ENCODE results near the gene HSD17B1.

Gene HSD17B1

DNA sequence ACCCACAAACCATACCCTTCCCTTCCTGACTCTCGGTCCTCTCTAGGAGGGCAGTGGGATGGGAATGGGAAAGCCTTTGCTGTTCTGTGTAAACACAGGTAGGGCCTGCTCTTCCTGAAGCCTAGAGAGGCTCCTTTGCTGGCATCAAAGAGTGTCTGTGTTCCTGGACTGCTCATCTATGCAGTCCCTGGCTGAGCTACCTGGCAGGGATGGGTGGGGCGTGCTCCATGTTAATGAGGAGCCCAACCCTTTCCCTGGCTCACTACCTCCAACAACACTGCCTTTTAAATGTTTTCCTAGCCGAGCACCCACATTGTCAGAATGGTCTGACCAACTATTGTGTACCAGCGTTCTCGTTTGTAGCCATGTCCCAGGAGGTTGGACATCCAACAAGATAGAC lies 43.3 kb upstream of the HSD17B1 start:
- no peaks in the 10 kb centered on the region for H3K9me3 ChIP-seq (ENCODE audit: control insufficient read depth, low read length)

DNA sequence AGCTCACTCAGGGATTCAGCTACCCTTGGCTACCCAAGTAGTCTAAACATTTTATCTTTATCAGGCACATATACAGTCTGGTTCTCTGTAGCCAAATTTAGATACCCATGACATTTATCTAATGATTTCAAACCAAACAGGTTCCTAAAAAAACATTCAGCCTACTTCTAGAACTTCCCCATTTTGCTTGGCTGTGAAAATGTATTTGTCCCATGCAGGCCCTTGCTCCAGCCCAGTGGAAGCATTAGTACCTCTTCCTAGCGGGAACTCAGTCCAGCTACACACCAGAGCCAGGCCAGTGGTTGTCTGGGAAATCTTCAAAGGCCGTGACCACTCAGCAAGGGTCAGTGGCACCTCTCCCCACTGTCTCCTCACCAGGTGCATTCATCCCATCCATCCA lies 42.9 kb upstream of the HSD17B1 start:
- DNase-seq, result no peak
- no peak overlapping the region for H2AFZ ChIP-seq (ENCODE audit: low read depth, low read length)
- no peaks in the 10 kb centered on the region for H3K27me3 ChIP-seq (ENCODE audit: control insufficient read depth in 1 of 2, insufficient read depth in 1 of 2, low read length in 2 of 2)
- no peak overlapping the region for H3K4me3 ChIP-seq (ENCODE audit: insufficient read depth in 1 of 2, low read depth in 1 of 2, low read length in 2 of 2)
- no peak overlapping the region for H3K14ac ChIP-seq (ENCODE audit: low read length in 2 of 2)
- H3K23ac ChIP-seq (ENCODE audit: low read length in 2 of 2), result no peak overlapping the region
- no peak overlapping the region for H2BK120ac ChIP-seq (ENCODE audit: low read depth, low read length)
- peaks cover 55 to 70% of the 10 kb centered on the region in 2 experiments for H3K36me3 ChIP-seq (ENCODE audit: control insufficient read depth in 1 of 2, insufficient read depth in 2 of 2, low read depth in 1 of 2, low read length in 2 of 2)
- no peak overlapping the region for H3K18ac ChIP-seq (ENCODE audit: low read depth in 1 of 2, low read length in 2 of 2)
- WGBS, result 100% methylated on average over 2 of the region's 2 CpGs
- H2BK12ac ChIP-seq (ENCODE audit: low read length in 2 of 2), result no peak overlapping the region
- no peak overlapping the region for H4K8ac ChIP-seq (ENCODE audit: low read length)
- H4K91ac ChIP-seq (ENCODE audit: low read length), result no peak overlapping the region
- H2BK5ac ChIP-seq (ENCODE audit: low read depth, low read length, poor library complexity, severe bottlenecking), result no peak overlapping the region
- H2AK5ac ChIP-seq (ENCODE audit: low read length, severe bottlenecking), result no peak overlapping the region
- H3K27ac ChIP-seq (ENCODE audit: low read length, poor library complexity, severe bottlenecking), result no peak overlapping the region
- H3K4me2 ChIP-seq (ENCODE audit: low read length, poor library complexity, severe bottlenecking), result no peak overlapping the region
- H3K4ac ChIP-seq (ENCODE audit: low read depth in 1 of 2, low read length in 2 of 2), result no peak overlapping the region
- H3K79me1 ChIP-seq (replicated peaks; ENCODE audit: low read length, poor library complexity, severe bottlenecking), result no peaks in the 10 kb centered on the region
- no peak overlapping the region for H3K9ac ChIP-seq (ENCODE audit: low read length)
- peaks cover 3% of the 10 kb centered on the region for H3K4me1 ChIP-seq (ENCODE audit: control insufficient read depth, insufficient read depth, low read depth, low read length)
- no peak overlapping the region for H2BK15ac ChIP-seq (ENCODE audit: low read depth, poor library complexity, severe bottlenecking)
- H3K9me3 ChIP-seq (ENCODE audit: control insufficient read depth, low read length), result no peaks in the 10 kb centered on the region

More for the DNA sequence above, 43.3 kb upstream of the HSD17B1 start:
- peaks cover 3% of the 10 kb centered on the region for H3K4me1 ChIP-seq (ENCODE audit: control insufficient read depth, insufficient read depth, low read depth, low read length)
- H3K4me3 ChIP-seq (ENCODE audit: insufficient read depth in 1 of 2, low read depth in 1 of 2, low read length in 2 of 2), result no peak overlapping the region
- H3K9ac ChIP-seq (ENCODE audit: low read length), result no peak overlapping the region
- H3K14ac ChIP-seq (ENCODE audit: low read length in 2 of 2), result no peak overlapping the region
- no peak overlapping the region for H4K91ac ChIP-seq (ENCODE audit: low read length)
- no peak overlapping the region for H2AK5ac ChIP-seq (ENCODE audit: low read length, severe bottlenecking)
- no peak overlapping the region for H2BK12ac ChIP-seq (ENCODE audit: low read length in 2 of 2)
- WGBS, result 96% methylated on average over 5 of the region's 5 CpGs
- no peak overlapping the region for H2BK5ac ChIP-seq (ENCODE audit: low read depth, low read length, poor library complexity, severe bottlenecking)
- no peak overlapping the region for H2BK120ac ChIP-seq (ENCODE audit: low read depth, low read length)
- H3K18ac ChIP-seq (ENCODE audit: low read depth in 1 of 2, low read length in 2 of 2), result no peak overlapping the region
- peaks cover 51 to 70% of the 10 kb centered on the region in 2 experiments for H3K36me3 ChIP-seq (ENCODE audit: control insufficient read depth in 1 of 2, insufficient read depth in 2 of 2, low read depth in 1 of 2, low read length in 2 of 2)
- H3K27ac ChIP-seq (ENCODE audit: low read length, poor library complexity, severe bottlenecking), result no peak overlapping the region
- no peak overlapping the region for H2BK15ac ChIP-seq (ENCODE audit: low read depth, poor library complexity, severe bottlenecking)
- H4K8ac ChIP-seq (ENCODE audit: low read length), result no peak overlapping the region
- H3K4ac ChIP-seq (ENCODE audit: low read depth in 1 of 2, low read length in 2 of 2), result no peak overlapping the region
- DNase-seq, result no peak
- no peaks in the 10 kb centered on the region for H3K79me1 ChIP-seq (replicated peaks; ENCODE audit: low read length, poor library complexity, severe bottlenecking)
- no peak overlapping the region for H2AFZ ChIP-seq (ENCODE audit: low read depth, low read length)
- no peak overlapping the region for H3K4me2 ChIP-seq (ENCODE audit: low read length, poor library complexity, severe bottlenecking)
- H3K27me3 ChIP-seq (ENCODE audit: control insufficient read depth in 1 of 2, insufficient read depth in 1 of 2, low read length in 2 of 2), result no peaks in the 10 kb centered on the region
- no peak overlapping the region for H3K23ac ChIP-seq (ENCODE audit: low read length in 2 of 2)

- Histone ChIP-seq H2BK120ac (ENCODE audit: low read depth, low read length) (no peak overlapping the region), H4K91ac (ENCODE audit: low read length) (peak overlapping the region; percentile 86), H3K79me1 (replicated peaks; ENCODE audit: low read length, poor library complexity, severe bottlenecking) (no peaks in the 10 kb centered on the region), H2AK5ac (ENCODE audit: low read length, severe bottlenecking) (no peak overlapping the region), H3K9me3 (ENCODE audit: control insufficient read depth, low read length) (no peaks in the 10 kb centered on the region), H3K4ac (ENCODE audit: low read depth in 1 of 2, low read length in 2 of 2) (no peak overlapping the region), H3K9ac (ENCODE audit: low read length) (peak overlapping the region; percentile 53), H3K14ac (ENCODE audit: low read length in 2 of 2) (no peak overlapping the region), H3K23ac (ENCODE audit: low read length in 2 of 2) (no peak overlapping the region), H3K18ac (ENCODE audit: low read depth in 1 of 2, low read length in 2 of 2) (peak overlapping the region; percentile 37 to 70), H3K36me3 (ENCODE audit: control insufficient read depth in 1 of 2, insufficient read depth in 2 of 2, low read depth in 1 of 2, low read length in 2 of 2) (peaks cover 58 to 68% of the 10 kb centered on the region in 2 experiments), H4K8ac (ENCODE audit: low read length) (no peak overlapping the region), H2BK15ac (ENCODE audit: low read depth, poor library complexity, severe bottlenecking) (no peak overlapping the region), H3K27me3 (ENCODE audit: control insufficient read depth in 1 of 2, insufficient read depth in 1 of 2, low read length in 2 of 2) (no peaks in the 10 kb centered on the region), H2BK5ac (ENCODE audit: low read depth, low read length, poor library complexity, severe bottlenecking) (no peak overlapping the region), H3K4me2 (ENCODE audit: low read length, poor library complexity, severe bottlenecking) (no peak overlapping the region), H3K4me1 (ENCODE audit: control insufficient read depth, insufficient read depth, low read depth, low read length) (peaks cover 2% of the 10 kb centered on the region), H3K27ac (ENCODE audit: low read length, poor library complexity, severe bottlenecking) (no peak overlapping the region), H3K4me3 (ENCODE audit: insufficient read depth in 1 of 2, low read depth in 1 of 2, low read length in 2 of 2) (no peak overlapping the region), H2BK12ac (ENCODE audit: low read length in 2 of 2) (peak overlapping the region; percentile 30 to 85), H2AFZ (ENCODE audit: low read depth, low read length) (no peak overlapping the region)
- WGBS, result 93% methylated on average over 9 of the region's 9 CpGs
- no peak for DNase-seq
Observed at GRCh38 chr17:42512246-42512645, 40.5 kb upstream of the HSD17B1 start.

DNA sequence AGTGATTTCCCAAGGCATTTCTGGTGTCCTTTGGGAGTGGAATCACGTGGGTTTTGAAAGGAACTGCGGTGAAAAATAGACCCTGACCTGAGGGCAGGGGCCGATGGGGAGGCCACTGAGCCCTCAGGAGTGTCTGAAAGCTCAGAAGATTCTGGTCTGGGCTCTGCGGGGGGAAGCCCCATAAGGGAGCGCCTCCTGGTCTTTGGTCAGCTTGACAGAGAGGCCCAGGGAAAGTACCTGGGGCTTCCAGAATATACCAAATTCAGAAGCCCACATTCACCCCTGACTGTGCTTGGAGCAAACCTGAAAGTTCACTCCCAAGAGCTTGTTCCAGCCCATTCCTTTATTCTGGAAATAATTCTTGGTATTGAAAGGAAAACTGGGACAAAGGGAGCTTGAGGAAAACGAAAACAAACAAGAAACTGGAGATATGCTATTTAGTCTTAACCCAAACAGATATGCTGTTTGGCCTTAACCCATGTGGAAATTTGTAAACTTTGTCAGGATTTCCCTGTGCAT lies 39.9 kb upstream of the HSD17B1 start:
- no peak overlapping the region for H3K23ac ChIP-seq (ENCODE audit: low read length in 2 of 2)
- H2BK15ac ChIP-seq (ENCODE audit: low read depth, poor library complexity, severe bottlenecking), result no peak overlapping the region
- H2BK5ac ChIP-seq (ENCODE audit: low read depth, low read length, poor library complexity, severe bottlenecking), result no peak overlapping the region
- no peaks in the 10 kb centered on the region for H3K79me1 ChIP-seq (replicated peaks; ENCODE audit: low read length, poor library complexity, severe bottlenecking)
- H3K4ac ChIP-seq (ENCODE audit: low read depth in 1 of 2, low read length in 2 of 2), result no peak overlapping the region
- 92% methylated on average over 6 of the region's 6 CpGs for WGBS
- H3K27me3 ChIP-seq (ENCODE audit: control insufficient read depth in 1 of 2, insufficient read depth in 1 of 2, low read length in 2 of 2), result no peaks in the 10 kb centered on the region
- no peak overlapping the region for H3K27ac ChIP-seq (ENCODE audit: low read length, poor library complexity, severe bottlenecking)
- peaks cover 2% of the 10 kb centered on the region for H3K4me1 ChIP-seq (ENCODE audit: control insufficient read depth, insufficient read depth, low read depth, low read length)
- H3K4me3 ChIP-seq (ENCODE audit: insufficient read depth in 1 of 2, low read depth in 1 of 2, low read length in 2 of 2), result peak overlapping the region in 1 of 2 experiments; percentile 29
- H4K8ac ChIP-seq (ENCODE audit: low read length), result peak overlapping the region; percentile 53
- no peak overlapping the region for H2AK5ac ChIP-seq (ENCODE audit: low read length, severe bottlenecking)
- peak overlapping the region; percentile 37 to 70 for H3K18ac ChIP-seq (ENCODE audit: low read depth in 1 of 2, low read length in 2 of 2)
- H3K4me2 ChIP-seq (ENCODE audit: low read length, poor library complexity, severe bottlenecking), result no peak overlapping the region
- H3K14ac ChIP-seq (ENCODE audit: low read length in 2 of 2), result no peak overlapping the region
- H3K9ac ChIP-seq (ENCODE audit: low read length), result peak overlapping the region; percentile 53
- peak overlapping the region in 1 of 2 experiments; percentile 30 for H2BK12ac ChIP-seq (ENCODE audit: low read length in 2 of 2)
- H3K9me3 ChIP-seq (ENCODE audit: control insufficient read depth, low read length), result no peaks in the 10 kb centered on the region
- no peak overlapping the region for H2BK120ac ChIP-seq (ENCODE audit: low read depth, low read length)
- H2AFZ ChIP-seq (ENCODE audit: low read depth, low read length), result no peak overlapping the region
- peak overlapping the region; percentile 86 for H4K91ac ChIP-seq (ENCODE audit: low read length)
- no peak for DNase-seq
- H3K36me3 ChIP-seq (ENCODE audit: control insufficient read depth in 1 of 2, insufficient read depth in 2 of 2, low read depth in 1 of 2, low read length in 2 of 2), result peaks cover 54 to 63% of the 10 kb centered on the region in 2 experiments

Data from mesenchymal stem cell (in vitro differentiated cells and primary cell).